GM23338 (cell line): ENCODE measurements around the gene SUN2. TPM values are rescaled to one million over a fixed set of nuclear protein-coding genes. Genes with fewer than 3 reads are reported as not detected.

Experiments used
- ATAC-seq: fragments of 200-7000 bp; cut with Tn5 transposase; 3 replicates; pipeline ENCODE4 v1.9.1; 2020
- DNase-seq: peaks from one replicate; pipeline ENCODE4 v3.0.0-alpha.2; 2015; ENCODE audit warnings: low spot score
- H2AFZ ChIP-seq: fragments of 200-600 bp; sonication (generic); 2 replicates; pipeline ENCODE4 v1.8.0; 2016; ENCODE audit warnings: antibody characterized with exemption, mild to moderate bottlenecking, moderate library complexity
- H3F3A ChIP-seq: fragments of 200-600 bp; sonication (generic); replicated peaks from 2 replicates; pipeline ENCODE4 v1.8.0; 2017; ENCODE audit warnings: antibody characterized with exemption, mixed run types, low read depth
- H3K27ac ChIP-seq: fragments of 200-600 bp; sonication (generic); 2 replicates; pipeline ENCODE4 v1.6.1; 2016; ENCODE audit warnings: low read depth
- H3K27me3 ChIP-seq: fragments of 200-600 bp; sonication (generic); 2 replicates; pipeline ENCODE4 v1.8.0; 2016; ENCODE audit warnings: mild to moderate bottlenecking, mixed run types, moderate library complexity; ENCODE audit not compliant: insufficient read depth
- H3K36me3 ChIP-seq: fragments of 200-600 bp; sonication (generic); 2 replicates; pipeline ENCODE4 v1.8.0; 2016; ENCODE audit warnings: mild to moderate bottlenecking; ENCODE audit not compliant: insufficient read depth
- H3K4me1 ChIP-seq: fragments of 200-600 bp; sonication (generic); 2 replicates; pipeline ENCODE4 v1.8.0; 2016; ENCODE audit warnings: mild to moderate bottlenecking, moderate library complexity; ENCODE audit not compliant: insufficient read depth
- H3K4me2 ChIP-seq: fragments of 200-600 bp; sonication (generic); 2 replicates; pipeline ENCODE4 v1.7.1; 2017; ENCODE audit warnings: mixed run types
- H3K4me3 ChIP-seq: fragments of 200-600 bp; sonication (generic); 2 replicates; pipeline ENCODE4 v1.6.1; 2016; ENCODE audit warnings: mixed run types
- H3K79me2 ChIP-seq: fragments of 200-600 bp; sonication (generic); replicated peaks from 2 replicates; pipeline ENCODE4 v1.8.0; 2017; ENCODE audit warnings: mild to moderate bottlenecking; ENCODE audit not compliant: insufficient read depth
- H3K9me2 ChIP-seq: fragments of 200-600 bp; sonication (generic); 2 replicates; pipeline ENCODE4 v1.8.0; 2017; ENCODE audit not compliant: insufficient read depth
- H4K20me1 ChIP-seq: fragments of 200-600 bp; sonication (generic); replicated peaks from 2 replicates; pipeline ENCODE4 v1.8.0; 2017; ENCODE audit warnings: mild to moderate bottlenecking; ENCODE audit not compliant: insufficient read depth
- H3K27ac Mint-ChIP-seq: 2 replicates; pipeline ENCODE4 v1.8.0; 2020; ENCODE audit warnings: inconsistent platforms, mild to moderate bottlenecking, moderate library complexity, mixed read lengths
- H3K27me3 Mint-ChIP-seq: 3 replicates; pipeline ENCODE4 v1.8.0; 2022; ENCODE audit warnings: low read depth, mild to moderate bottlenecking, moderate library complexity, mixed read lengths, inconsistent platforms; ENCODE audit not compliant: insufficient read depth, poor library complexity
- H3K36me3 Mint-ChIP-seq: 3 replicates; pipeline ENCODE4 v1.8.0; 2021; ENCODE audit warnings: low read depth, mild to moderate bottlenecking, inconsistent platforms, moderate library complexity, mixed read lengths
- H3K4me1 Mint-ChIP-seq: 3 replicates; pipeline ENCODE4 v1.8.0; 2020; ENCODE audit warnings: mild to moderate bottlenecking, inconsistent platforms, mixed read lengths
- H3K4me3 Mint-ChIP-seq: 3 replicates; pipeline ENCODE4 v1.8.0; 2021; ENCODE audit warnings: moderate library complexity, mild to moderate bottlenecking, inconsistent platforms, mixed read lengths
- H3K9me3 Mint-ChIP-seq: 3 replicates; pipeline ENCODE4 v1.8.0; 2020; ENCODE audit warnings: moderate library complexity, mild to moderate bottlenecking, inconsistent platforms, mixed read lengths
- EZH2 ChIP-seq: fragments of 200-600 bp; sonication (generic); IDR thresholded peaks from one replicate; pipeline ENCODE4 v1.8.0; 2017; ENCODE audit warnings: antibody characterized with exemption, mild to moderate bottlenecking, low read depth; ENCODE audit not compliant: unreplicated experiment
- JUNB ChIP-seq: IDR thresholded peaks from one replicate; pipeline ENCODE4 v1.6.1; 2016; ENCODE audit warnings: antibody characterized with exemption; ENCODE audit not compliant: unreplicated experiment
- NANOG ChIP-seq: IDR thresholded peaks from 2 replicates; pipeline ENCODE4 v1.6.1; 2016; ENCODE audit warnings: antibody characterized with exemption, borderline replicate concordance
- POLR2AphosphoS5 ChIP-seq: IDR thresholded peaks from 2 replicates; pipeline ENCODE4 v1.6.1; 2016; ENCODE audit warnings: antibody characterized with exemption, low read depth
- STAT1 ChIP-seq: IDR thresholded peaks from one replicate; pipeline ENCODE4 v1.6.1; 2016; ENCODE audit warnings: antibody characterized with exemption; ENCODE audit not compliant: unreplicated experiment
- ZNF331 ChIP-seq: fragments of 250-450 bp; sonication (Bioruptor Pico); IDR thresholded peaks from 2 replicates; pipeline ENCODE4 v1.5.0; 2020; ENCODE audit warnings: low read depth, mild to moderate bottlenecking, moderate library complexity
- polyA plus RNA-seq: library from polyadenylated mRNA; unstranded; fragments of >200 nt; fragmentation: Nextera tagmentation; extraction: Ambion mirVana; gene quantifications from 2 replicates; pipeline ENCODE4 v1.2.1, GENCODE V29; 2016
- total RNA-seq: library from RNA; depleted of rRNA; stranded (reverse); fragments of >200 nt; shearing (Covaris generic); gene quantifications from 2 replicates; pipeline ENCODE4 v1.2.3, GENCODE V29; 2014
- TF ChIP-seq, protein P1 (sequence below): IDR thresholded peaks from 2 replicates; pipeline ENCODE4 v1.6.1; 2016; ENCODE audit warnings: antibody characterized with exemption
- TF ChIP-seq, protein P2 (sequence below): fragments of 250-450 bp; sonication (Bioruptor Pico); IDR thresholded peaks from 2 replicates; pipeline ENCODE4 v1.5.0; 2020; ENCODE audit warnings: mild to moderate bottlenecking, moderate library complexity
- TF ChIP-seq, protein P3 (sequence below): IDR thresholded peaks from one replicate; pipeline ENCODE4 v1.6.1; 2018; ENCODE audit warnings: antibody characterized with exemption; ENCODE audit not compliant: unreplicated experiment

SUN2 gene
- total and polyA plus RNA-seq, 2 experiments from 2014 or later, result 7.2 to 17.6 TPM

DNA sequence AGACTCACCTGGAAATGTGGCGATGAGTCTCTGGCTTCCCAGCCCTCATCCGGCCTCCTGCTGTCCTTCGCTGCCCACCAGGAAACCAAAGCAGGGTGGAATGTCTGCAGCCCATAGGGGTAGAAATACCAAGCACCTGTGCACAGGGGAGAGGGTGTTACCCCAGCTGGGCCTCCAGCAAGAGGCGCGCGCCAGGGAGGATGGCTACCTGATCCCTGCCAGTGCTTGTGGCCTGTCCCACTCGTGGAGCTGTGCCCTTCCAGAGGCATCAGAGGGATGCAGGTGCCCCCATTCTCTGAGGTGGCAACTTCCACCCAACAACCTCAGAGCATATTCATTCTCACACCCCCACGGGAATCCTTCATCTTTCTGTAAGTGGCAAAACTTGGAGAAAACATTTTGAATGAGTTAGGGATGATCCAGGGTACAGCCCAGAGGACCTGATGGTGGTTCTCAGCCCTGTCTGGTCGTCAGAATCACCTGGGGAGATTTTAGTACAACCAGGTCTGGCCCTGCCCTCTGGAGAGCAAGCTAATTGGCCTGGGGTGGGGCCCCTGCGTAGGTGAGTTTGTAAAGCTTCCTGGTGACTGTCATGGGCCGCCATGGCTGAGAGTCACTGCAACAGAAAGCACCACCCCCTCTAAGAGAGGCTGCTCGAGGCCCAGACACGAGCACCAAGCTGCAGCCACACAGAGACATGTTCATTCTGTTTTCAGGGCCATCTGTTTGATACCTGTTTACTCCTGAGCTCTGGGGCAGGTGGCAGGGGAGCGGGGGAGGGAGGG lies 9.9 kb downstream of the SUN2 start:
- H3K9me3 Mint-ChIP-seq, result no peaks in the 10 kb centered on the region
- no peak overlapping the region for H3K4me3 ChIP-seq
- no peaks in the 10 kb centered on the region for H3K4me1 ChIP-seq
- H2AFZ ChIP-seq, result no peak overlapping the region
- H3K4me1 Mint-ChIP-seq, result no peaks in the 10 kb centered on the region; the same call in 1 of the 3 replicates
- ATAC-seq (no peak), DNase-seq (no peak)
- H3K27me3 Mint-ChIP-seq, result peaks cover 8% of the 10 kb centered on the region
- no peaks in the 10 kb centered on the region for H3K27me3 ChIP-seq
- no peak overlapping the region for H3K27ac Mint-ChIP-seq
- H3K27ac ChIP-seq, result no peak overlapping the region
- no peaks in the 10 kb centered on the region for H3K9me2 ChIP-seq
- H3K79me2 ChIP-seq, result no peaks in the 10 kb centered on the region
- TF ChIP-seq, protein P1, sequence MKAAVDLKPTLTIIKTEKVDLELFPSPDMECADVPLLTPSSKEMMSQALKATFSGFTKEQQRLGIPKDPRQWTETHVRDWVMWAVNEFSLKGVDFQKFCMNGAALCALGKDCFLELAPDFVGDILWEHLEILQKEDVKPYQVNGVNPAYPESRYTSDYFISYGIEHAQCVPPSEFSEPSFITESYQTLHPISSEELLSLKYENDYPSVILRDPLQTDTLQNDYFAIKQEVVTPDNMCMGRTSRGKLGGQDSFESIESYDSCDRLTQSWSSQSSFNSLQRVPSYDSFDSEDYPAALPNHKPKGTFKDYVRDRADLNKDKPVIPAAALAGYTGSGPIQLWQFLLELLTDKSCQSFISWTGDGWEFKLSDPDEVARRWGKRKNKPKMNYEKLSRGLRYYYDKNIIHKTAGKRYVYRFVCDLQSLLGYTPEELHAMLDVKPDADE, result no peak
- TF ChIP-seq STAT1 (no peak), EZH2 (no peak), NANOG (no peak), POLR2AphosphoS5 (no peak), ZNF331 (CRISPR knock-in tag) (no peak), JUNB (no peak)
- TF ChIP-seq, protein P2, sequence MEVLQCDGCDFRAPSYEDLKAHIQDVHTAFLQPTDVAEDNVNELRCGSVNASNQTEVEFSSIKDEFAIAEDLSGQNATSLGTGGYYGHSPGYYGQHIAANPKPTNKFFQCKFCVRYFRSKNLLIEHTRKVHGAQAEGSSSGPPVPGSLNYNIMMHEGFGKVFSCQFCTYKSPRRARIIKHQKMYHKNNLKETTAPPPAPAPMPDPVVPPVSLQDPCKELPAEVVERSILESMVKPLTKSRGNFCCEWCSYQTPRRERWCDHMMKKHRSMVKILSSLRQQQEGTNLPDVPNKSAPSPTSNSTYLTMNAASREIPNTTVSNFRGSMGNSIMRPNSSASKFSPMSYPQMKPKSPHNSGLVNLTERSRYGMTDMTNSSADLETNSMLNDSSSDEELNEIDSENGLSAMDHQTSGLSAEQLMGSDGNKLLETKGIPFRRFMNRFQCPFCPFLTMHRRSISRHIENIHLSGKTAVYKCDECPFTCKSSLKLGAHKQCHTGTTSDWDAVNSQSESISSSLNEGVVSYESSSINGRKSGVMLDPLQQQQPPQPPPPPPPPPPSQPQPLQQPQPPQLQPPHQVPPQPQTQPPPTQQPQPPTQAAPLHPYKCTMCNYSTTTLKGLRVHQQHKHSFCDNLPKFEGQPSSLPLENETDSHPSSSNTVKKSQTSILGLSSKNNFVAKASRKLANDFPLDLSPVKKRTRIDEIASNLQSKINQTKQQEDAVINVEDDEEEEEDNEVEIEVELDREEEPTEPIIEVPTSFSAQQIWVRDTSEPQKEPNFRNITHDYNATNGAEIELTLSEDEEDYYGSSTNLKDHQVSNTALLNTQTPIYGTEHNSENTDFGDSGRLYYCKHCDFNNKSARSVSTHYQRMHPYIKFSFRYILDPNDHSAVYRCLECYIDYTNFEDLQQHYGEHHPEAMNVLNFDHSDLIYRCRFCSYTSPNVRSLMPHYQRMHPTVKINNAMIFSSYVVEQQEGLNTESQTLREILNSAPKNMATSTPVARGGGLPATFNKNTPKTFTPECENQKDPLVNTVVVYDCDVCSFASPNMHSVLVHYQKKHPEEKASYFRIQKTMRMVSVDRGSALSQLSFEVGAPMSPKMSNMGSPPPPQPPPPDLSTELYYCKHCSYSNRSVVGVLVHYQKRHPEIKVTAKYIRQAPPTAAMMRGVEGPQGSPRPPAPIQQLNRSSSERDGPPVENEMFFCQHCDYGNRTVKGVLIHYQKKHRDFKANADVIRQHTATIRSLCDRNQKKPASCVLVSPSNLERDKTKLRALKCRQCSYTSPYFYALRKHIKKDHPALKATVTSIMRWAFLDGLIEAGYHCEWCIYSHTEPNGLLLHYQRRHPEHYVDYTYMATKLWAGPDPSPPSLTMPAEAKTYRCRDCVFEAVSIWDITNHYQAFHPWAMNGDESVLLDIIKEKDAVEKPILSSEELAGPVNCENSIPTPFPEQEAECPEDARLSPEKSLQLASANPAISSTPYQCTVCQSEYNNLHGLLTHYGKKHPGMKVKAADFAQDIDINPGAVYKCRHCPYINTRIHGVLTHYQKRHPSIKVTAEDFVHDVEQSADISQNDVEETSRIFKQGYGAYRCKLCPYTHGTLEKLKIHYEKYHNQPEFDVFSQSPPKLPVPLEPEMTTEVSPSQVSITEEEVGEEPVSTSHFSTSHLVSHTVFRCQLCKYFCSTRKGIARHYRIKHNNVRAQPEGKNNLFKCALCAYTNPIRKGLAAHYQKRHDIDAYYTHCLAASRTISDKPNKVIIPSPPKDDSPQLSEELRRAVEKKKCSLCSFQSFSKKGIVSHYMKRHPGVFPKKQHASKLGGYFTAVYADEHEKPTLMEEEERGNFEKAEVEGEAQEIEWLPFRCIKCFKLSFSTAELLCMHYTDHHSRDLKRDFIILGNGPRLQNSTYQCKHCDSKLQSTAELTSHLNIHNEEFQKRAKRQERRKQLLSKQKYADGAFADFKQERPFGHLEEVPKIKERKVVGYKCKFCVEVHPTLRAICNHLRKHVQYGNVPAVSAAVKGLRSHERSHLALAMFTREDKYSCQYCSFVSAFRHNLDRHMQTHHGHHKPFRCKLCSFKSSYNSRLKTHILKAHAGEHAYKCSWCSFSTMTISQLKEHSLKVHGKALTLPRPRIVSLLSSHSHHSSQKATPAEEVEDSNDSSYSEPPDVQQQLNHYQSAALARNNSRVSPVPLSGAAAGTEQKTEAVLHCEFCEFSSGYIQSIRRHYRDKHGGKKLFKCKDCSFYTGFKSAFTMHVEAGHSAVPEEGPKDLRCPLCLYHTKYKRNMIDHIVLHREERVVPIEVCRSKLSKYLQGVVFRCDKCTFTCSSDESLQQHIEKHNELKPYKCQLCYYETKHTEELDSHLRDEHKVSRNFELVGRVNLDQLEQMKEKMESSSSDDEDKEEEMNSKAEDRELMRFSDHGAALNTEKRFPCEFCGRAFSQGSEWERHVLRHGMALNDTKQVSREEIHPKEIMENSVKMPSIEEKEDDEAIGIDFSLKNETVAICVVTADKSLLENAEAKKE (CRISPR knock-in tag), result no peak
- TF ChIP-seq, protein P3, sequence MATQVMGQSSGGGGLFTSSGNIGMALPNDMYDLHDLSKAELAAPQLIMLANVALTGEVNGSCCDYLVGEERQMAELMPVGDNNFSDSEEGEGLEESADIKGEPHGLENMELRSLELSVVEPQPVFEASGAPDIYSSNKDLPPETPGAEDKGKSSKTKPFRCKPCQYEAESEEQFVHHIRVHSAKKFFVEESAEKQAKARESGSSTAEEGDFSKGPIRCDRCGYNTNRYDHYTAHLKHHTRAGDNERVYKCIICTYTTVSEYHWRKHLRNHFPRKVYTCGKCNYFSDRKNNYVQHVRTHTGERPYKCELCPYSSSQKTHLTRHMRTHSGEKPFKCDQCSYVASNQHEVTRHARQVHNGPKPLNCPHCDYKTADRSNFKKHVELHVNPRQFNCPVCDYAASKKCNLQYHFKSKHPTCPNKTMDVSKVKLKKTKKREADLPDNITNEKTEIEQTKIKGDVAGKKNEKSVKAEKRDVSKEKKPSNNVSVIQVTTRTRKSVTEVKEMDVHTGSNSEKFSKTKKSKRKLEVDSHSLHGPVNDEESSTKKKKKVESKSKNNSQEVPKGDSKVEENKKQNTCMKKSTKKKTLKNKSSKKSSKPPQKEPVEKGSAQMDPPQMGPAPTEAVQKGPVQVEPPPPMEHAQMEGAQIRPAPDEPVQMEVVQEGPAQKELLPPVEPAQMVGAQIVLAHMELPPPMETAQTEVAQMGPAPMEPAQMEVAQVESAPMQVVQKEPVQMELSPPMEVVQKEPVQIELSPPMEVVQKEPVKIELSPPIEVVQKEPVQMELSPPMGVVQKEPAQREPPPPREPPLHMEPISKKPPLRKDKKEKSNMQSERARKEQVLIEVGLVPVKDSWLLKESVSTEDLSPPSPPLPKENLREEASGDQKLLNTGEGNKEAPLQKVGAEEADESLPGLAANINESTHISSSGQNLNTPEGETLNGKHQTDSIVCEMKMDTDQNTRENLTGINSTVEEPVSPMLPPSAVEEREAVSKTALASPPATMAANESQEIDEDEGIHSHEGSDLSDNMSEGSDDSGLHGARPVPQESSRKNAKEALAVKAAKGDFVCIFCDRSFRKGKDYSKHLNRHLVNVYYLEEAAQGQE, result no peak
- no peaks in the 10 kb centered on the region for H3F3A ChIP-seq
- no peaks in the 10 kb centered on the region for H4K20me1 ChIP-seq
- H3K4me3 Mint-ChIP-seq, result no peak overlapping the region
- peaks cover 21% of the 10 kb centered on the region; the same call in 2 of the 3 replicates for H3K36me3 Mint-ChIP-seq
- H3K36me3 ChIP-seq, result no peaks in the 10 kb centered on the region
- H3K4me2 ChIP-seq, result no peak overlapping the region
